Trophoblast cell (in vitro differentiated cells and primary cell): Measurements from ENCODE around the gene AFDN.

ENCODE experiments used
- DNase-seq, 2 donors: peaks; one replicate each; pipeline ENCODE4 v3.0.0-alpha.2; 2016
- H2AFZ ChIP-seq: 2 replicates; pipeline ENCODE4 v1.6.1; 2013; ENCODE audit warnings: low read length, moderate library complexity, mild to moderate bottlenecking; ENCODE audit not compliant: insufficient read depth, poor library complexity
- H2AK5ac ChIP-seq: 2 replicates; pipeline ENCODE4 v1.6.1; 2013; ENCODE audit warnings: mild to moderate bottlenecking, low read length
- H2BK120ac ChIP-seq: 2 replicates; pipeline ENCODE4 v1.6.1; 2013; ENCODE audit warnings: low read length, mild to moderate bottlenecking, moderate library complexity; ENCODE audit not compliant: insufficient read depth, poor library complexity
- H2BK12ac ChIP-seq: 2 replicates; pipeline ENCODE4 v1.6.1; 2013; ENCODE audit warnings: mild to moderate bottlenecking, low read length, moderate library complexity
- H2BK5ac ChIP-seq: 2 replicates; pipeline ENCODE4 v1.6.1; 2013; ENCODE audit warnings: low read length, low read depth, moderate library complexity, mild to moderate bottlenecking; ENCODE audit not compliant: poor library complexity
- H3K14ac ChIP-seq: 2 replicates; pipeline ENCODE4 v1.6.1; 2013; ENCODE audit warnings: mild to moderate bottlenecking, low read length
- H3K18ac ChIP-seq: 2 replicates; pipeline ENCODE4 v1.6.1; 2013; ENCODE audit warnings: mild to moderate bottlenecking, low read length
- H3K23ac ChIP-seq: 2 replicates; pipeline ENCODE4 v1.6.1; 2013; ENCODE audit warnings: low read length
- H3K27ac ChIP-seq: 2 replicates; pipeline ENCODE4 v1.5.1; 2013; ENCODE audit warnings: low read depth, mild to moderate bottlenecking, inconsistent platforms, low read length, moderate library complexity
- H3K27me3 ChIP-seq: 2 replicates; pipeline ENCODE4 v1.6.1; 2013; ENCODE audit warnings: inconsistent platforms, mild to moderate bottlenecking, low read length, moderate library complexity; ENCODE audit not compliant: insufficient read depth
- H3K36me3 ChIP-seq, 2 experiments: 1 replicate in 1 of 2; 2 replicates in 1 of 2; pipeline ENCODE4 v1.6.1; 2013; ENCODE audit warnings: low read length in 2 of 2, mild to moderate bottlenecking in 2 of 2, moderate library complexity in 1 of 2; ENCODE audit not compliant: insufficient read depth in 2 of 2, control insufficient read depth in 1 of 2
- H3K4ac ChIP-seq: 2 replicates; pipeline ENCODE4 v1.6.1; 2013; ENCODE audit warnings: low read depth, mild to moderate bottlenecking, low read length, moderate library complexity
- H3K4me1 ChIP-seq, 2 experiments: 1 replicate in 1 of 2; 2 replicates in 1 of 2; pipeline ENCODE4 v1.6.1; 2013; ENCODE audit warnings: low read length in 2 of 2, mild to moderate bottlenecking in 2 of 2, moderate library complexity in 1 of 2; ENCODE audit not compliant: insufficient read depth in 2 of 2, control insufficient read depth in 1 of 2
- H3K4me2 ChIP-seq: 2 replicates; pipeline ENCODE4 v1.6.1; 2013; ENCODE audit warnings: inconsistent platforms, mild to moderate bottlenecking, low read length, moderate library complexity
- H3K4me3 ChIP-seq: 2 replicates; pipeline ENCODE4 v1.5.1; 2013; ENCODE audit warnings: mild to moderate bottlenecking, low read depth, low read length, inconsistent platforms
- H3K79me1 ChIP-seq: one replicate; pipeline ENCODE4 v1.6.1; 2013; ENCODE audit warnings: low read length
- H3K79me2 ChIP-seq: 2 replicates; pipeline ENCODE4 v1.6.1; 2013; ENCODE audit warnings: low read length, mild to moderate bottlenecking; ENCODE audit not compliant: control insufficient read depth, insufficient read depth, poor library complexity
- H3K9ac ChIP-seq: 2 replicates; pipeline ENCODE4 v1.6.1; 2013; ENCODE audit warnings: mild to moderate bottlenecking, low read length
- H3K9me3 ChIP-seq: 2 replicates; pipeline ENCODE4 v1.6.1; 2013; ENCODE audit warnings: low read depth, mild to moderate bottlenecking, control low read depth, inconsistent platforms, low read length; ENCODE audit not compliant: insufficient read depth
- H4K12ac ChIP-seq: 2 replicates; pipeline ENCODE4 v1.6.1; 2013; ENCODE audit warnings: low read depth, mild to moderate bottlenecking, low read length, moderate library complexity
- H4K8ac ChIP-seq: 2 replicates; pipeline ENCODE4 v1.6.1; 2013; ENCODE audit warnings: low read depth, mild to moderate bottlenecking, low read length, moderate library complexity
- H4K91ac ChIP-seq: one replicate; pipeline ENCODE4 v1.6.1; 2013; ENCODE audit warnings: low read depth, mild to moderate bottlenecking, low read length, moderate library complexity
- WGBS: extraction: QIAGEN DNeasy Blood & Tissue Kit; methylation state at CpG from one replicate; pipeline ENCODE4 v1.1.7; 2013; ENCODE audit warnings: missing lambda C conversion rate; ENCODE audit not compliant: insufficient read length, insufficient coverage; ENCODE audit errors: extremely low coverage; 5-methylcytosine and 5-hydroxymethylcytosine counted together

Gene AFDN

DNA sequence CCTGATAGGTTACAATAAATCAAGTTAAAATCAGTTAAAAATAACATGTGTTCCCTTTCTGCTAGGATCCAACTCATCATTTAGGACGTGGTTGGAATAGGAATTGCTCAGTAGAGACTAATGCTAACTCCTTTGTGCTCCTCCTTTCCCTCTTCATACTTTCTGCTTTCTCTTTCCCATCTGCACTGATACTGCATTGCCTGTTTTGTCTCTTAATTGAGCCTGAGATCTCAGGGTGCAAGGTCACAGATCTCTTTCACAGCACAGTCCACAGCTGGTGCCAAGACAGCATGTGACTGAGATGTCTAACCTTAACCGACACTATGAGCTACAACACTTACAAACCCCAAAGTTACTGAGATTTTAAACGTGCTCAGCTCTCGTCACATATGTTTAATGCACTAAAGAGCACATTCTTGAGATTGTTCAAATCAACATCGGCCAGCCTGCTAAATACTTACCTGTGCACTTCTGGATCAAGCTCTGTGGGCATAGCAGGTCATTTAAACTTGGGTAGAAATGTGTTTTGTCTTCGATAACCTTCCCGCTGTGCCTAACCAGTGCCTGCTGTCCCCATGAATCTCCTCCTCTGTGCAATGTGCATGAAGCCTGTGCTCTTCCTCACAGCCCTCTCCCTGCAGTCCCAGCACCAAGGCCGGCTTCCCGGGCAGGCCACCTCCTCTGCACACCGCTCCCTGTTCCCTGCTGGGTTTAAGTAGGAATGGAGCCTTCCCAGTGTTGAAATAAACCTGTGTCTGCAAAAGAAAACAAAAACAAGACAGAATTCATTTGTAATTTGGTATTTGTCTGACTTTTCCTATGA, 39.6 kb upstream of the AFDN start:
- no peak overlapping the region for H4K8ac ChIP-seq
- H3K23ac ChIP-seq, result no peak overlapping the region
- H3K14ac ChIP-seq, result no peak overlapping the region
- H2BK5ac ChIP-seq, result no peak overlapping the region
- no peaks in the 10 kb centered on the region for H3K79me2 ChIP-seq
- H3K27me3 ChIP-seq, result no peaks in the 10 kb centered on the region
- H3K36me3 ChIP-seq, result no peaks in the 10 kb centered on the region
- DNase-seq, result no peak
- H3K27ac ChIP-seq, result no peak overlapping the region
- no peak overlapping the region for H2AFZ ChIP-seq
- no peak overlapping the region for H2BK120ac ChIP-seq
- no peaks in the 10 kb centered on the region for H3K4me1 ChIP-seq
- H3K4me2 ChIP-seq, result no peak overlapping the region
- no peak overlapping the region for H3K4ac ChIP-seq
- H4K12ac ChIP-seq, result no peak overlapping the region
- no CpG with 5 or more reads among the region's 10 CpGs for WGBS
- H3K79me1 ChIP-seq, result no peaks in the 10 kb centered on the region
- no peaks in the 10 kb centered on the region for H3K9me3 ChIP-seq
- no peak overlapping the region for H3K18ac ChIP-seq
- H3K9ac ChIP-seq, result no peak overlapping the region
- H2AK5ac ChIP-seq, result no peak overlapping the region
- H2BK12ac ChIP-seq, result no peak overlapping the region
- no peak overlapping the region for H4K91ac ChIP-seq
- no peak overlapping the region for H3K4me3 ChIP-seq

DNA sequence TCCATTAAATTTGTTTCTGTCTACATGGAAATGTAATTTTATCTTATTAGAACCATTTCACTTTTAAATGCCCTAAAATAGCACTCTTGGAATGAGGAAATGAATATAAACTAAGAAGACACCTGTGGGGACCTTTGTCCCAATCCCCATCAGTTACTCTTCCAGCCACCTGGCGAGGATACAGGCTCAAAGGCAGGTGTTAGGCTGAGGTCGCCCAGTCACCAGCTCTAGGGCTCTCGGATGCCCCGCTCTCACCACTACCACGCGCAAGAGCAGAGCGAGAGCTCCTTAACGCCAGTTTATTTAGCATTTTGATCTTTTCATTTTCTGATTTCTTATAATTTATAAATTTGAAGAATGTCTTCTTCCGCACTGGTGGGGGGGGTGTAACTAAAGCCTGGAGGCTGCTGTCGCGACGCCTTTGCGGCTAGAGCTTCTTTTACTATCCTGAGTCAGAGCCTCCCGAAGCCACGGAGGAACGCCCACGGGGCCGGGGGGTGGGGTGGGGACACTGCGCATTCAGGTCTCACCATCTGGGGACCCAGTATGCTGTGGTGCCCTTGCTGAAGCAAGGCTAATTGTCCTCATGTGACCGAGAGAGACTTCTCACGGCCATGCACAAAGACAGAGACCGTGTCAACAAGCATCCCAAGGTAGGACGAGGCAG, 38.7 kb upstream of the AFDN start:
- Histone ChIP-seq H4K8ac (no peak overlapping the region), H3K79me2 (no peaks in the 10 kb centered on the region), H3K27ac (no peak overlapping the region), H3K4me1 (peaks cover 0 to 2% of the 10 kb centered on the region in 2 experiments), H3K23ac (no peak overlapping the region), H3K4ac (no peak overlapping the region), H4K12ac (no peak overlapping the region), H2AK5ac (no peak overlapping the region), H3K4me3 (no peak overlapping the region), H2AFZ (no peak overlapping the region), H3K36me3 (no peaks in the 10 kb centered on the region), H3K4me2 (no peak overlapping the region), H3K14ac (no peak overlapping the region), H4K91ac (no peak overlapping the region), H3K9me3 (no peaks in the 10 kb centered on the region), H3K79me1 (no peaks in the 10 kb centered on the region), H3K18ac (no peak overlapping the region), H2BK12ac (peak overlapping the region; percentile 43), H2BK5ac (no peak overlapping the region), H3K27me3 (no peaks in the 10 kb centered on the region), H2BK120ac (no peak overlapping the region), H3K9ac (no peak overlapping the region)
- no CpG with 5 or more reads among the region's 23 CpGs for WGBS
- DNase-seq, result no peak

DNA sequence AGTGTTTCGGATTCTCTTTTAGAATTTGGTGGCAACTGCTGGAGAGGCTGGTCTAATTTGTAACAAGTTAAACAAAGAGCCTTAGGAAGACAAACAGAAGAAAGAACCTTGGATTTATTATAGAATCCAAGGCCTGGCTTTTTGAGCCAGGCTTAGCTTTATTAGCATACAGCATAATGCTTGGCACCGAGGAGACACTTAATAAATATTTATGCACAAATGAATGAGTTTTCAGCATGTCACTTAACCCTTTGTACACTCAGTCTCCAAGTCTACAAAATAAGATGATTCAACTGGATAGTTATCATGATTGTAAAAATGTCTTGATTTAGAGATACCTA, 38.2 kb upstream of the AFDN start:
- Histone ChIP-seq H3K4ac (no peak overlapping the region), H3K79me2 (no peaks in the 10 kb centered on the region), H3K4me1 (peaks cover 0 to 5% of the 10 kb centered on the region in 2 experiments), H3K14ac (no peak overlapping the region), H4K91ac (no peak overlapping the region), H3K27me3 (no peaks in the 10 kb centered on the region), H4K8ac (no peak overlapping the region), H3K4me2 (no peak overlapping the region), H3K18ac (no peak overlapping the region), H2AK5ac (no peak overlapping the region), H3K9ac (no peak overlapping the region), H3K4me3 (no peak overlapping the region), H2BK120ac (no peak overlapping the region), H3K9me3 (no peaks in the 10 kb centered on the region), H2BK12ac (peak overlapping the region; percentile 43), H2AFZ (no peak overlapping the region), H3K27ac (no peak overlapping the region), H3K23ac (no peak overlapping the region), H3K79me1 (no peaks in the 10 kb centered on the region), H3K36me3 (no peaks in the 10 kb centered on the region), H4K12ac (no peak overlapping the region), H2BK5ac (no peak overlapping the region)
- no CpG with 5 or more reads among the region's 2 CpGs for WGBS
- DNase-seq, result no peak

DNA sequence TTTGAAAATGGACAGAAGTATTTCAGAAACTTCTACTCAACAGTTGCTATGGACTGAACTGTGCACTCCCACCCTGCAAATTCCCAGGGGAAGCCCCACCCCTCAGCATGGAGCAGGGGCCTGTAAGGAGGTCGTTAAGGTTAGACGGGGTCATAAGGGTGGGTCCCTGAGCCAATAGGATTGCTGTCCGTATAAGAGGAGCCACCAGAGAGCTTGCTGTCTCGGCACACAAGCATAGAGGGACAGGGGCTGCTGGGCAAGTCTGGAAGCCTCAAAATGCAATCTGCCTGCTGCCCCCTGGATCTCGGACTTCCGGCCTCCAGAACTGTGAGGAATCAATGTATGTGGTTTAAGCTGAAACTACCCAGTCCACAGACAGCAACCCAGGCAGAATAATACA, 37.4 kb upstream of the AFDN start:
- Histone ChIP-seq H3K27ac (no peak overlapping the region), H3K36me3 (no peaks in the 10 kb centered on the region), H2BK12ac (no peak overlapping the region), H2AFZ (no peak overlapping the region), H3K9me3 (no peaks in the 10 kb centered on the region), H3K27me3 (no peaks in the 10 kb centered on the region), H3K9ac (no peak overlapping the region), H3K23ac (no peak overlapping the region), H3K79me1 (no peaks in the 10 kb centered on the region), H3K4me3 (no peak overlapping the region), H3K18ac (no peak overlapping the region), H3K79me2 (no peaks in the 10 kb centered on the region), H4K12ac (no peak overlapping the region), H3K4me1 (peaks cover 0 to 6% of the 10 kb centered on the region in 2 experiments), H2BK120ac (no peak overlapping the region), H3K14ac (no peak overlapping the region), H3K4ac (no peak overlapping the region), H3K4me2 (no peak overlapping the region), H2AK5ac (no peak overlapping the region), H2BK5ac (no peak overlapping the region), H4K8ac (no peak overlapping the region), H4K91ac (no peak overlapping the region)
- WGBS, result no CpG with 5 or more reads among the region's 6 CpGs
- DNase-seq, result no peak
